HG02678 (cell line): ENCODE results near the gene ERICH6B.

ENCODE experiments used
- ATAC-seq: cut with Tn5 transposase; IDR thresholded peaks from one replicate; pipeline ENCODE4 v1.9.1; 2021; ENCODE audit warnings: mild to moderate bottlenecking, moderate library complexity; ENCODE audit not compliant: unreplicated experiment

The ERICH6B gene

GRCh38 chr13:45602183-45603170 lies 13.1 kb downstream of the ERICH6B start:
- no peak for ATAC-seq

- no peak for ATAC-seq
These were observed 13.9 kb downstream of the ERICH6B start for GRCh38 chr13:45601680-45602079.

GRCh38 chr13:45598597-45598996 lies 16.9 kb downstream of the ERICH6B start:
- ATAC-seq, result no peak

GRCh38 chr13:45596800-45597475 lies 18.6 kb downstream of the ERICH6B start:
- ATAC-seq, result no peak

GRCh38 chr13:45595965-45596364 lies 19.6 kb downstream of the ERICH6B start:
- ATAC-seq, result no peak

- ATAC-seq, result no peak
These were observed 20.8 kb downstream of the ERICH6B start for GRCh38 chr13:45594764-45595163.

- no peak for ATAC-seq
These were observed 21.3 kb downstream of the ERICH6B start for GRCh38 chr13:45594227-45594626.

- ATAC-seq, result peak; percentile 47
These were observed 22.8 kb downstream of the ERICH6B start for GRCh38 chr13:45592758-45593157.

- no peak for ATAC-seq
These were observed 25.5 kb downstream of the ERICH6B start for GRCh38 chr13:45590066-45590465.

GRCh38 chr13:45587897-45588296 lies 27.6 kb downstream of the ERICH6B start:
- ATAC-seq, result no peak

GRCh38 chr13:45584816-45585215 lies 30.7 kb downstream of the ERICH6B start:
- ATAC-seq, result no peak

- ATAC-seq, result no peak
These were observed 33.0 kb downstream of the ERICH6B start for GRCh38 chr13:45582408-45583076.

- no peak for ATAC-seq
These were observed 39.1 kb downstream of the ERICH6B start for GRCh38 chr13:45576466-45576865.

GRCh38 chr13:45575830-45576180 lies 39.7 kb downstream of the ERICH6B start:
- ATAC-seq, result no peak

GRCh38 chr13:45575146-45575829 lies 40.3 kb downstream of the ERICH6B start:
- no peak for ATAC-seq

GRCh38 chr13:45565331-45565730 lies 50.2 kb downstream of the ERICH6B start:
- no peak for ATAC-seq

- ATAC-seq, result no peak
These were observed 51.3 kb downstream of the ERICH6B start for GRCh38 chr13:45564133-45564776.

- no peak for ATAC-seq
These were observed 60.9 kb downstream of the ERICH6B start for GRCh38 chr13:45554604-45555109.

GRCh38 chr13:45548281-45548680 lies 67.3 kb downstream of the ERICH6B start:
- no peak for ATAC-seq

GRCh38 chr13:45546410-45546765 lies 69.2 kb downstream of the ERICH6B start:
- ATAC-seq, result no peak
